Smooth muscle cell (in vitro differentiated cells): ENCODE results near the gene GLS. TPM values are rescaled to one million over a fixed set of nuclear protein-coding genes. Genes with fewer than 3 reads are reported as not detected.

Experiments used
- DNase-seq: peaks from one replicate; lab custom pipeline; 2025; ENCODE audit not compliant: unreplicated experiment; lab: John Stamatoyannopoulos, UW
- H2AFZ ChIP-seq: fragments of 200-600 bp; sonication (generic); 2 replicates; pipeline ENCODE4 v1.6.0; 2016; ENCODE audit warnings: antibody characterized with exemption, low read depth, mild to moderate bottlenecking
- H3F3A ChIP-seq: fragments of 200-600 bp; sonication (generic); 2 replicates; pipeline ENCODE4 v1.6.0; 2017; ENCODE audit warnings: antibody characterized with exemption, low read depth
- H3K27ac ChIP-seq: fragments of 200-600 bp; sonication (generic); 2 replicates; pipeline ENCODE4 v1.5.1; 2016; ENCODE audit warnings: low read depth, mild to moderate bottlenecking
- H3K27me3 ChIP-seq: fragments of 200-600 bp; sonication (generic); 2 replicates; pipeline ENCODE4 v1.6.1; 2016; ENCODE audit warnings: low read depth, mild to moderate bottlenecking
- H3K36me3 ChIP-seq: fragments of 200-600 bp; sonication (generic); 2 replicates; pipeline ENCODE4 v1.5.1; 2016; ENCODE audit warnings: low read depth
- H3K4me1 ChIP-seq: fragments of 200-600 bp; sonication (generic); 2 replicates; pipeline ENCODE4 v1.5.1; 2016; ENCODE audit warnings: low read depth
- H3K4me2 ChIP-seq: fragments of 200-600 bp; sonication (generic); 2 replicates; pipeline ENCODE4 v1.6.0; 2016; ENCODE audit warnings: mild to moderate bottlenecking
- H3K4me3 ChIP-seq: fragments of 200-600 bp; sonication (generic); 2 replicates; pipeline ENCODE4 v1.5.1; 2016; ENCODE audit warnings: mild to moderate bottlenecking
- H3K79me2 ChIP-seq: fragments of 200-600 bp; sonication (generic); 2 replicates; pipeline ENCODE4 v1.6.0; 2016; ENCODE audit warnings: low read depth, mild to moderate bottlenecking
- H3K9ac ChIP-seq: fragments of 200-600 bp; sonication (generic); 2 replicates; pipeline ENCODE4 v1.6.0; 2016; ENCODE audit warnings: low read depth
- H3K9me3 ChIP-seq: fragments of 200-600 bp; sonication (generic); replicated peaks from 2 replicates; pipeline ENCODE4 v1.5.1; 2016; ENCODE audit warnings: low read depth
- H4K20me1 ChIP-seq: fragments of 200-600 bp; sonication (generic); 2 replicates; pipeline ENCODE4 v1.6.0; 2016; ENCODE audit warnings: low read depth
- WGBS: methylation state at CpG from one replicate; pipeline ENCODE4 v1.1.7; 2016; ENCODE audit warnings: low lambda C conversion rate; 5-methylcytosine and 5-hydroxymethylcytosine counted together
- polyA plus RNA-seq: library from polyadenylated mRNA; unstranded; fragments of >200 nt; fragmentation: Nextera tagmentation; extraction: Ambion mirVana; gene quantifications from 2 replicates; pipeline ENCODE4 v1.2.1, GENCODE V29; 2016
- total RNA-seq: library from RNA; depleted of rRNA; stranded (reverse); fragments of >200 nt; gene quantifications from 2 replicates; pipeline ENCODE4 v1.2.3, GENCODE V29; 2014
- TF ChIP-seq, protein P1 (sequence below): fragments of 200-600 bp; sonication (generic); IDR thresholded peaks from 2 replicates; pipeline ENCODE4 v1.5.1; 2017; ENCODE audit warnings: borderline replicate concordance, mild to moderate bottlenecking, antibody characterized with exemption; ENCODE audit not compliant: insufficient read depth, poor library complexity, severe bottlenecking

The GLS gene
- total and polyA plus RNA-seq, 2 experiments from 2014 or later = 76.2 to 454 TPM

DNA sequence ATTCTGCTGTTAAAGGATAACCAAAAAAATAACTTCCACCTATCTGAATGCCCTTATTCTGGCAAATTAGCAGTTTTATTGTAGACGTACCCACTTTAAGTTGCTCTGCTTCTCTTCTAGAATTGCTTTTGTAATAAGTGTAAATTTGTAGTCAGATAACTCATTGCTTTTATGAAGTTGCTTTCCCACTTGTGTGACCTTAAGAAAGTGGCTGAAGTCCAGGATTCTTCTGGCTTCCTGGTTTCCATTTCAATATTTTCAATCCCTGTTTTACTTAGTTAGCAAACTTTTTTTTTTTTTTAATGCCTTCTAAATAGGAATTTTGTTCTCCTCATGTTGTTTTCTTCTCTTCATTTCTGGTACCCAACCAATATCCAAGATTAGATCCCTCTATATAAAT lies 59.8 kb downstream of the GLS start:
- H3K4me1 ChIP-seq = no peaks in the 10 kb centered on the region
- H3K9ac ChIP-seq = no peak overlapping the region
- WGBS = 95% methylated on average over 1 of the region's 1 CpG
- DNase-seq = no peak
- H3K4me3 ChIP-seq = no peak overlapping the region
- peaks cover 3% of the 10 kb centered on the region for H3K79me2 ChIP-seq
- H3K27me3 ChIP-seq = no peaks in the 10 kb centered on the region
- TF ChIP-seq, protein P1, sequence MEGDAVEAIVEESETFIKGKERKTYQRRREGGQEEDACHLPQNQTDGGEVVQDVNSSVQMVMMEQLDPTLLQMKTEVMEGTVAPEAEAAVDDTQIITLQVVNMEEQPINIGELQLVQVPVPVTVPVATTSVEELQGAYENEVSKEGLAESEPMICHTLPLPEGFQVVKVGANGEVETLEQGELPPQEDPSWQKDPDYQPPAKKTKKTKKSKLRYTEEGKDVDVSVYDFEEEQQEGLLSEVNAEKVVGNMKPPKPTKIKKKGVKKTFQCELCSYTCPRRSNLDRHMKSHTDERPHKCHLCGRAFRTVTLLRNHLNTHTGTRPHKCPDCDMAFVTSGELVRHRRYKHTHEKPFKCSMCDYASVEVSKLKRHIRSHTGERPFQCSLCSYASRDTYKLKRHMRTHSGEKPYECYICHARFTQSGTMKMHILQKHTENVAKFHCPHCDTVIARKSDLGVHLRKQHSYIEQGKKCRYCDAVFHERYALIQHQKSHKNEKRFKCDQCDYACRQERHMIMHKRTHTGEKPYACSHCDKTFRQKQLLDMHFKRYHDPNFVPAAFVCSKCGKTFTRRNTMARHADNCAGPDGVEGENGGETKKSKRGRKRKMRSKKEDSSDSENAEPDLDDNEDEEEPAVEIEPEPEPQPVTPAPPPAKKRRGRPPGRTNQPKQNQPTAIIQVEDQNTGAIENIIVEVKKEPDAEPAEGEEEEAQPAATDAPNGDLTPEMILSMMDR = no peak
- H4K20me1 ChIP-seq = peaks cover 29% of the 10 kb centered on the region
- peaks cover 19% of the 10 kb centered on the region for H3F3A ChIP-seq
- no peaks in the 10 kb centered on the region for H3K9me3 ChIP-seq
- no peak overlapping the region for H2AFZ ChIP-seq
- no peak overlapping the region for H3K27ac ChIP-seq
- peaks cover 5% of the 10 kb centered on the region for H3K36me3 ChIP-seq
- no peak overlapping the region for H3K4me2 ChIP-seq

DNA sequence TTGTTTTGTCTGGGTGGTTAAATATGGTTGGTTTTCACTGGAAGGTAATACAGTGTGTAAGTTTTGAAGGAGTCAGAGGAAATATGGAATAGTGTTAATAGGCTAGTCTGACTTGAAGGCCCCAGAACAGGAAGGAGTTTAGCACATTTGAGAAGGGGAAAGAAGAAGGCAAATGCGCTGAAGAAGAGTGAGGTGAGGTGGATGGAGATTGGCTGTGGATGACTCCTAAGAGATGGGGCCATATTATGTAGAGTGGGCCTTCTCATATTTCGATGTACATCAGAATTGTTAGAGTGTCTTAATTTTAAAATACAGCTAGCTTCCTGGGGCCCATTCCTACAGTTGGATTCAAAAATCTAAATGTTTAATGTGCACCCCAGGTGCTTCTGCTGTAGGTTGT lies 61.0 kb downstream of the GLS start:
- H4K20me1 ChIP-seq = peaks cover 25% of the 10 kb centered on the region
- H3K9ac ChIP-seq = no peak overlapping the region
- no peaks in the 10 kb centered on the region for H3K79me2 ChIP-seq
- no peaks in the 10 kb centered on the region for H3K4me1 ChIP-seq
- H3K27ac ChIP-seq = no peak overlapping the region
- H3K4me3 ChIP-seq = no peak overlapping the region
- H3K36me3 ChIP-seq = peaks cover under 1% of the 10 kb centered on the region
- no peaks in the 10 kb centered on the region for H3K9me3 ChIP-seq
- DNase-seq = no peak
- H3K27me3 ChIP-seq = no peaks in the 10 kb centered on the region
- TF ChIP-seq, protein P1 = no peak
- 97% methylated on average over 2 of the region's 2 CpGs for WGBS
- H3F3A ChIP-seq = peaks cover 26% of the 10 kb centered on the region
- no peak overlapping the region for H3K4me2 ChIP-seq
- H2AFZ ChIP-seq = no peak overlapping the region

DNA sequence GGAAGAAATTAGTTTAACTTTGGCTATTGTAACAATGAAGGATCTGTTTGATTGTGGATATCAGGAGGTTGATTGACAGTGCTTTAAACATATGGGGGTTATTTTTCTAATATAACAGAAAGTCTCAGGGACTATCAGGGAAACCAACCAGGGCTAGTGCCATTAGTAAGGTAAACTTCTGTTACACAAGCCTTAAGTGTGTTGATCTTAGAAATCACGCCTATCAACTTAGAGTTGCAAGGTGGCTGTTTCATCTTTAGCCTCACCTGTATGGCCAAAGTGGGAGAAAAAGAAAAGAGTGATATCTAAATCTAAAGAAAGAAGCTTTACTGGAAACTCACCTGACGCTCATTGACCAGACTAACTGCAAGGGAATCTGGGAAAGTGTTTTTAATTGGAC lies 62.1 kb downstream of the GLS start:
- DNase-seq = no peak
- Histone ChIP-seq H3K27ac (no peak overlapping the region), H3K9me3 (no peaks in the 10 kb centered on the region), H4K20me1 (peaks cover 25% of the 10 kb centered on the region), H3K27me3 (no peaks in the 10 kb centered on the region), H3K4me3 (no peak overlapping the region), H3F3A (peaks cover 35% of the 10 kb centered on the region), H3K4me1 (peaks cover 7% of the 10 kb centered on the region), H3K79me2 (no peaks in the 10 kb centered on the region), H2AFZ (no peak overlapping the region), H3K9ac (no peak overlapping the region), H3K4me2 (no peak overlapping the region), H3K36me3 (no peaks in the 10 kb centered on the region)
- TF ChIP-seq, protein P1 = no peak
- WGBS = 96% methylated on average over 2 of the region's 2 CpGs

DNA sequence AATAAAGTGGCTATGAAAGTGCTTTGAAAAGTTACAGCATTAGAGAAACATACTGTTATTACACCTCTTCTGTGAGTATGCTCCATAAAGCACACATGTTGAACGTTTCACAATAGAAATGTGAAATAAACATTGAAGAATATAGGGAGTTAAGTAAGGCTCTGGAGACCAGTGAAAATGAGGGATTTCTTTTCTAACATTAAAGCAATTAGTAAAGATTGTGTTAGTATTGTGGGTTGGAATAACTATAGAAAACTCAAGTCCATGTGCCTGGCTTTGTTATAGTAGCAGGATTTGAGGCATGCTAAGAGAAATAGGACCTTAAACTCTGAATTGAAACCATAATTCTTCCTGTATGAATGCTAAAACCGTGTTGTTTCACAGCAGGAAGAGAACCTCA lies 63.1 kb downstream of the GLS start:
- no peaks in the 10 kb centered on the region for H3K27me3 ChIP-seq
- H3K4me3 ChIP-seq = no peak overlapping the region
- no peaks in the 10 kb centered on the region for H3K79me2 ChIP-seq
- H3K4me1 ChIP-seq = peaks cover 15% of the 10 kb centered on the region
- WGBS = 93% methylated on average over 2 of the region's 2 CpGs
- no peak for DNase-seq
- H3K9me3 ChIP-seq = no peaks in the 10 kb centered on the region
- peaks cover 23% of the 10 kb centered on the region for H4K20me1 ChIP-seq
- no peak overlapping the region for H3K4me2 ChIP-seq
- H3F3A ChIP-seq = peaks cover 35% of the 10 kb centered on the region
- no peak overlapping the region for H3K9ac ChIP-seq
- no peak overlapping the region for H2AFZ ChIP-seq
- TF ChIP-seq, protein P1 = no peak
- H3K36me3 ChIP-seq = no peaks in the 10 kb centered on the region
- peak overlapping the region; percentile 23 for H3K27ac ChIP-seq
